BE2C (cell line): ENCODE data around the gene NIT1.

Source experiments
- DNase-seq: peaks from one replicate; pipeline ENCODE4 v3.0.0-alpha.2; 2020
- H3K27me3 ChIP-seq: fragments of 250-450 bp; sonication (Bioruptor Pico); 2 replicates; pipeline ENCODE4 v1.5.1; 2020; ENCODE audit warnings: mild to moderate bottlenecking
- H3K36me3 ChIP-seq: fragments of 250-450 bp; sonication (Bioruptor Pico); 2 replicates; pipeline ENCODE4 v1.5.1; 2020; ENCODE audit warnings: mild to moderate bottlenecking
- H3K4me1 ChIP-seq: fragments of 250-450 bp; sonication (Bioruptor Pico); 2 replicates; pipeline ENCODE4 v1.5.1; 2020
- H3K4me3 ChIP-seq: 2 replicates; pipeline ENCODE4 v1.5.1; 2011; ENCODE audit warnings: low read depth, low read length
- H3K9me3 ChIP-seq: fragments of 250-450 bp; sonication (Bioruptor Pico); 2 replicates; pipeline ENCODE4 v1.5.1; 2020
- TF ChIP-seq, protein P1 (sequence below): IDR thresholded peaks from 2 replicates; pipeline ENCODE4 v1.5.1; 2012; ENCODE audit warnings: mild to moderate bottlenecking, low read depth, low read length

The NIT1 gene

GRCh38 chr1:161071886-161072371 is 46.0 kb upstream of the NIT1 start:
- H3K9me3 ChIP-seq: no peaks in the 10 kb centered on the region
- DNase-seq: peak; percentile 60
- H3K36me3 ChIP-seq: no peaks in the 10 kb centered on the region
- no peaks in the 10 kb centered on the region for H3K4me1 ChIP-seq
- no peak overlapping the region for H3K4me3 ChIP-seq
- TF ChIP-seq, protein P1, sequence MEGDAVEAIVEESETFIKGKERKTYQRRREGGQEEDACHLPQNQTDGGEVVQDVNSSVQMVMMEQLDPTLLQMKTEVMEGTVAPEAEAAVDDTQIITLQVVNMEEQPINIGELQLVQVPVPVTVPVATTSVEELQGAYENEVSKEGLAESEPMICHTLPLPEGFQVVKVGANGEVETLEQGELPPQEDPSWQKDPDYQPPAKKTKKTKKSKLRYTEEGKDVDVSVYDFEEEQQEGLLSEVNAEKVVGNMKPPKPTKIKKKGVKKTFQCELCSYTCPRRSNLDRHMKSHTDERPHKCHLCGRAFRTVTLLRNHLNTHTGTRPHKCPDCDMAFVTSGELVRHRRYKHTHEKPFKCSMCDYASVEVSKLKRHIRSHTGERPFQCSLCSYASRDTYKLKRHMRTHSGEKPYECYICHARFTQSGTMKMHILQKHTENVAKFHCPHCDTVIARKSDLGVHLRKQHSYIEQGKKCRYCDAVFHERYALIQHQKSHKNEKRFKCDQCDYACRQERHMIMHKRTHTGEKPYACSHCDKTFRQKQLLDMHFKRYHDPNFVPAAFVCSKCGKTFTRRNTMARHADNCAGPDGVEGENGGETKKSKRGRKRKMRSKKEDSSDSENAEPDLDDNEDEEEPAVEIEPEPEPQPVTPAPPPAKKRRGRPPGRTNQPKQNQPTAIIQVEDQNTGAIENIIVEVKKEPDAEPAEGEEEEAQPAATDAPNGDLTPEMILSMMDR: peak; percentile 66
- no peaks in the 10 kb centered on the region for H3K27me3 ChIP-seq

- TF ChIP-seq, protein P1: no peak
- no peak for DNase-seq
These were observed 45.0 kb upstream of the NIT1 start for GRCh38 chr1:161072751-161073449.

GRCh38 chr1:161073474-161074121 is 44.3 kb upstream of the NIT1 start:
- TF ChIP-seq, protein P1: no peak
- Histone ChIP-seq H3K36me3 (no peaks in the 10 kb centered on the region), H3K4me1 (no peaks in the 10 kb centered on the region), H3K4me3 (no peak overlapping the region), H3K9me3 (no peaks in the 10 kb centered on the region), H3K27me3 (no peaks in the 10 kb centered on the region)
- no peak for DNase-seq

More at GRCh38 chr1:161072751-161073449, 45.0 kb upstream of the NIT1 start:
- H3K4me1 ChIP-seq: no peaks in the 10 kb centered on the region
- H3K4me3 ChIP-seq: no peak overlapping the region
- no peaks in the 10 kb centered on the region for H3K27me3 ChIP-seq
- H3K36me3 ChIP-seq: no peaks in the 10 kb centered on the region
- no peaks in the 10 kb centered on the region for H3K9me3 ChIP-seq

DNA sequence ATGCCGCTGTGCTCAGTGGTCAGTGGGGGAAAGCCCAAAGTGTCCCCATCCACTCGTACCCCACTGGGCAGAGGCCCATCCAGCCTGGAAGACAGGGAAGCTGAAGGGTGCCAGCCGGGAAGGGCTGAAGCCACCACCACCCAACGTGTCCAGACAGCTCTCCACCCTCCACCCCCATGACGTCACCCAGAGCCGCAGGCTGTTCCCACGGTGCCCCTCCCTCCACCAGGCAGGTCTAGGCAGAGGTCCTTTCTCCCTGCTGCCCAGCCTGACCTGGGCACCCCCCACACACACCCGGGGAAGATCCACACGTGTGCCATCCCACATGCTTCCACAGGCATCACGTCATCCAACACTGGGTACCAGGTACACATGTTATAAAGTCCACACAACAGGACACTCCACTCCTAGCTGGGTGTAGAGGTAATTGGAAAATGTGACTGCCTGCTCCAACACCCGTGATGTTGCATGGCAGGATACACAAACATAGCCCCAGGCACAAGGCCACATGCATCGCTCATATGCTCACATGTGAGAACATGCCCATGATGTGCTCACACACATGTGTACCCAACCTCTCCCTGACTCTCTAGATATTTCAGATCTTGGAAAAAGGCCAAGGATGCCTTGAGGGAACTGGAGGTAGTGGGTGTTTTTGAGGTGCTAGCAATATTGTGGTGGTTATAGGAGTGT is 43.1 kb upstream of the NIT1 start:
- DNase-seq: peak; percentile 39
- no peaks in the 10 kb centered on the region for H3K27me3 ChIP-seq
- H3K4me1 ChIP-seq: no peaks in the 10 kb centered on the region
- TF ChIP-seq, protein P1: no peak
- H3K4me3 ChIP-seq: no peak overlapping the region
- no peaks in the 10 kb centered on the region for H3K36me3 ChIP-seq
- H3K9me3 ChIP-seq: no peaks in the 10 kb centered on the region

DNA sequence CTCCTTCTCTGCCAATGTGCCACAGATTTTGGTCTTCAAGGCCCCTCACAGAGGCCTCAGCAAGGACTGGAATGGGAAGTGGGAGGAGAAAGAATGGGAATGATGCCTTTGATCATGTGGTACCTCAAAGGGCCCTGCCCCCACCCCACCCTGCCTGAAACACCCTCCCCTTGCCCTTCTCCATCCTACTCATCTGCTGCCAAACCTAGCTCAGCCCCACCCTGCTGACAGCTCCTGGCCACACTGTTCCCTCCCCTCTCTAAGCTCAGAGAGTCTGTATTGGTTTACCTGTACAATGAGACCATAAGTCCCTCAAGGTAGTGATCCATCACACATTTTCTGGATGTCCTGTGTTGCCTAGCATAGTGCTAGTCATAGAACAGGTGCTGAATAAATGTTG is 41.5 kb upstream of the NIT1 start:
- DNase-seq: no peak

More for the DNA sequence above, 41.5 kb upstream of the NIT1 start:
- H3K9me3 ChIP-seq: no peaks in the 10 kb centered on the region
- no peak overlapping the region for H3K4me3 ChIP-seq
- H3K4me1 ChIP-seq: no peaks in the 10 kb centered on the region; the same call in 1 of the 2 replicates
- no peaks in the 10 kb centered on the region for H3K36me3 ChIP-seq
- TF ChIP-seq, protein P1: no peak
- H3K27me3 ChIP-seq: no peaks in the 10 kb centered on the region
